Keratinocyte (primary cell): Measurements from ENCODE around the gene VEGFA.

Source experiments
- EZH2 ChIP-seq: IDR thresholded peaks from one replicate; pipeline ENCODE4 v1.6.1; 2012; ENCODE audit warnings: inconsistent platforms, mild to moderate bottlenecking, low read length, moderate library complexity
- TF ChIP-seq, protein P1 (sequence below), 3 experiments: IDR thresholded peaks in 1 of 3; conservative IDR thresholded peaks in 1 of 3; optimal IDR thresholded peaks in 1 of 3; 2 replicates in 2 of 3; 3 replicates in 1 of 3; pipeline versions ENCODE3 to v1.5.1; 2011; ENCODE audit warnings: low read length in 3 of 3, mild to moderate bottlenecking in 3 of 3, moderate library complexity in 2 of 3, control low read depth in 1 of 3, inconsistent platforms in 1 of 3; ENCODE audit not compliant: insufficient read depth in 2 of 3; ENCODE audit errors: extremely low read depth in 1 of 3

DNA sequence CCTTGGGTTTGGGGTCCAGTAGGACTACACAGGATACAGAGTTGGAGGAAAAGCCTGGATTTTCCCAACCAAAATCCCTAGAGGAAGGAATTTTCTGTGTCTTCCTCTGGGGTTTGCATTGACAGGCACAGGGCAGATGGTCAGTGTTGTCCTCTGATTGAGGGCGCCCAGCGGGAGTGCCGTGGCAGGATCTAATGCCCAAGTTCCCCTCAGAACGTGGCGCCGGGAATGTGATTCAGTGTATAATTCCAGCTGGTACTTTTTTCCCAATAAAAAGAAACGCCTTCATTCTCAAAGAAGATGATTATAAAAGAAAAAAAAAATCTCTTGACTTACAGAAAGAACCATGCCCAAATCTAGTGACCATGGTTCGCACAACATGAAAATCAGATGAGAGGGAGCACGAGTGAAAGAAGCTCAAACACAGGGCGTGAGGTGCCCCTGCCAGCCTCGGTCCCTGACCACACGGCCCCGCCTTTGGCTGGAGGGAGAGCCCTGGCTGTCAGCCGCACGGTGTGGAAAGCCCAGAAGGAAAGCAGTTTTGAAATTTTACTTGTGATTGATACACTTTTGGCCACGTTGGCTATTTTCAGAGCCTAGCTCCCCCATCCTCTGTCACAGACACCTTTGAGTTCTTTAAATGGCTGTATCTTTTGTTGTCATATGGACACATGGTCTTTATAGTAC, 31.6 kb downstream of the VEGFA start:
- TF ChIP-seq EZH2, result no peak
- TF ChIP-seq, protein P1, sequence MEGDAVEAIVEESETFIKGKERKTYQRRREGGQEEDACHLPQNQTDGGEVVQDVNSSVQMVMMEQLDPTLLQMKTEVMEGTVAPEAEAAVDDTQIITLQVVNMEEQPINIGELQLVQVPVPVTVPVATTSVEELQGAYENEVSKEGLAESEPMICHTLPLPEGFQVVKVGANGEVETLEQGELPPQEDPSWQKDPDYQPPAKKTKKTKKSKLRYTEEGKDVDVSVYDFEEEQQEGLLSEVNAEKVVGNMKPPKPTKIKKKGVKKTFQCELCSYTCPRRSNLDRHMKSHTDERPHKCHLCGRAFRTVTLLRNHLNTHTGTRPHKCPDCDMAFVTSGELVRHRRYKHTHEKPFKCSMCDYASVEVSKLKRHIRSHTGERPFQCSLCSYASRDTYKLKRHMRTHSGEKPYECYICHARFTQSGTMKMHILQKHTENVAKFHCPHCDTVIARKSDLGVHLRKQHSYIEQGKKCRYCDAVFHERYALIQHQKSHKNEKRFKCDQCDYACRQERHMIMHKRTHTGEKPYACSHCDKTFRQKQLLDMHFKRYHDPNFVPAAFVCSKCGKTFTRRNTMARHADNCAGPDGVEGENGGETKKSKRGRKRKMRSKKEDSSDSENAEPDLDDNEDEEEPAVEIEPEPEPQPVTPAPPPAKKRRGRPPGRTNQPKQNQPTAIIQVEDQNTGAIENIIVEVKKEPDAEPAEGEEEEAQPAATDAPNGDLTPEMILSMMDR (optimal IDR thresholded peaks at IDR 0.05 in 1 of 3, IDR thresholded peaks at IDR 0.05 in 1 of 3, conservative IDR thresholded peaks at IDR 0.05 in 1 of 3; ENCODE audit: extremely low read depth in 1 of 3, insufficient read depth in 2 of 3, low read length in 3 of 3), result no peak
